HEK293 (cell line): ENCODE measurements around the gene CENPX.
"Not testable (repeated sequence)": the region's sequence is repeated elsewhere in the genome, so short reads cannot be mapped to it uniquely, and the experiment has no call there.

Experiments
- SCRT2 ChIP-seq: fragments of 450-650 bp; formaldehyde crosslinking; IDR thresholded peaks from 2 replicates; pipeline ENCODE4 v1.5.1; 2016; ENCODE audit warnings: missing biosample characterization, missing genetic modification characterization
- SP3 ChIP-seq: fragments of 450-650 bp; formaldehyde crosslinking; IDR thresholded peaks from 2 replicates; pipeline ENCODE4 v1.5.1; 2016; ENCODE audit warnings: missing biosample characterization, missing genetic modification characterization
- ZBTB7A ChIP-seq: fragments of 450-650 bp; formaldehyde crosslinking; IDR thresholded peaks from 2 replicates; pipeline ENCODE4 v1.5.1; 2016; ENCODE audit warnings: low read depth, missing biosample characterization, missing genetic modification characterization
- ZNF24 ChIP-seq: fragments of 450-650 bp; formaldehyde crosslinking; IDR thresholded peaks from 2 replicates; pipeline ENCODE4 v1.5.1; 2016; ENCODE audit warnings: missing biosample characterization, missing genetic modification characterization
- ZNF350 ChIP-seq: fragments of 450-650 bp; formaldehyde crosslinking; IDR thresholded peaks from 2 replicates; pipeline ENCODE4 v1.5.0; 2017; ENCODE audit warnings: missing biosample characterization, mild to moderate bottlenecking, missing genetic modification characterization
- ZNF391 ChIP-seq: fragments of 450-650 bp; formaldehyde crosslinking; IDR thresholded peaks from 2 replicates; pipeline ENCODE4 v1.5.1; 2016; ENCODE audit warnings: low read depth, missing biosample characterization, missing genetic modification characterization, borderline replicate concordance
- ZNF473 ChIP-seq: fragments of 450-650 bp; formaldehyde crosslinking; IDR thresholded peaks from 2 replicates; pipeline ENCODE4 v1.5.1; 2017; ENCODE audit warnings: missing biosample characterization, missing genetic modification characterization
- TF ChIP-seq, protein P1 (sequence below): fragments of 450-650 bp; formaldehyde crosslinking; IDR thresholded peaks from 2 replicates; pipeline ENCODE4 v1.5.1; 2016; ENCODE audit warnings: missing biosample characterization, missing genetic modification characterization
- TF ChIP-seq, protein P2 (sequence below): sonication (generic); formaldehyde crosslinking; IDR thresholded peaks from 2 replicates; pipeline ENCODE4 v1.8.1; 2022; ENCODE audit warnings: mild to moderate bottlenecking, moderate library complexity, missing genetic modification reagents

DNA sequence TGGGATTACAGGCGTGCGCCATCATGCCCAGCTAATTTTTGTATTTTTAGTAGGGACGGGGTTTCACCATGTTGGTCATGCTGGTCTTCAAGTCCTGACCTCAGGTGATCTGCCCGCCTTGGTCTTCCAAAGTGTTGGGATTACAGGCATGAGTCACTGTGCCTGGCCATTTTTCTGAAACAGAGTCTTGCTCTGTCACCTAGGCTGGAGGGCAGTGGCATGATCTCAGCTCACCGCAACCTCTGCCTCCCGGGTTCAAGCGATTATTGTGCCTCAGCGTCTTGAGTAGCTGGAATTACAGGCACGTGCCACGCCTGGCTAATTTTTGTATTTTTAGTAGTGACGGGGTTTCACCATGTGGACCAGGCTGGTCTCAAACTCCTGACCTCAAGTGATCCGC is 41.2 kb downstream of the CENPX start:
- TF ChIP-seq, protein P1, sequence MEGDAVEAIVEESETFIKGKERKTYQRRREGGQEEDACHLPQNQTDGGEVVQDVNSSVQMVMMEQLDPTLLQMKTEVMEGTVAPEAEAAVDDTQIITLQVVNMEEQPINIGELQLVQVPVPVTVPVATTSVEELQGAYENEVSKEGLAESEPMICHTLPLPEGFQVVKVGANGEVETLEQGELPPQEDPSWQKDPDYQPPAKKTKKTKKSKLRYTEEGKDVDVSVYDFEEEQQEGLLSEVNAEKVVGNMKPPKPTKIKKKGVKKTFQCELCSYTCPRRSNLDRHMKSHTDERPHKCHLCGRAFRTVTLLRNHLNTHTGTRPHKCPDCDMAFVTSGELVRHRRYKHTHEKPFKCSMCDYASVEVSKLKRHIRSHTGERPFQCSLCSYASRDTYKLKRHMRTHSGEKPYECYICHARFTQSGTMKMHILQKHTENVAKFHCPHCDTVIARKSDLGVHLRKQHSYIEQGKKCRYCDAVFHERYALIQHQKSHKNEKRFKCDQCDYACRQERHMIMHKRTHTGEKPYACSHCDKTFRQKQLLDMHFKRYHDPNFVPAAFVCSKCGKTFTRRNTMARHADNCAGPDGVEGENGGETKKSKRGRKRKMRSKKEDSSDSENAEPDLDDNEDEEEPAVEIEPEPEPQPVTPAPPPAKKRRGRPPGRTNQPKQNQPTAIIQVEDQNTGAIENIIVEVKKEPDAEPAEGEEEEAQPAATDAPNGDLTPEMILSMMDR: not testable (repeated sequence)
- TF ChIP-seq, protein P2, sequence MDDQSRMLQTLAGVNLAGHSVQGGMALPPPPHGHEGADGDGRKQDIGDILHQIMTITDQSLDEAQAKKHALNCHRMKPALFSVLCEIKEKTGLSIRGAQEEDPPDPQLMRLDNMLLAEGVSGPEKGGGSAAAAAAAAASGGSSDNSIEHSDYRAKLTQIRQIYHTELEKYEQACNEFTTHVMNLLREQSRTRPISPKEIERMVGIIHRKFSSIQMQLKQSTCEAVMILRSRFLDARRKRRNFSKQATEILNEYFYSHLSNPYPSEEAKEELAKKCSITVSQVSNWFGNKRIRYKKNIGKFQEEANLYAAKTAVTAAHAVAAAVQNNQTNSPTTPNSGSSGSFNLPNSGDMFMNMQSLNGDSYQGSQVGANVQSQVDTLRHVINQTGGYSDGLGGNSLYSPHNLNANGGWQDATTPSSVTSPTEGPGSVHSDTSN: not testable (repeated sequence)
- TF ChIP-seq ZBTB7A (tag by site-specific recombination); ZNF391 (tag by site-specific recombination); ZNF350 (tag by site-specific recombination); SCRT2; ZNF24 (tag by site-specific recombination); SP3 (tag by site-specific recombination); ZNF473 (tag by site-specific recombination): not testable (repeated sequence)
